PC-3 (cell line): Measurements from ENCODE around the gene TENM4.

Source experiments
- CTCF ChIP-seq: fragments of 300-600 bp; sonication (generic); conservative IDR thresholded peaks from 2 replicates; pipeline ENCODE4 v1.5.1; 2017; ENCODE audit warnings: antibody characterized with exemption, low read depth, mild to moderate bottlenecking, low read length
- EZH2 ChIP-seq: fragments of 300-600 bp; sonication (generic); IDR thresholded peaks from one replicate; pipeline ENCODE4 v1.6.1; 2017; ENCODE audit warnings: antibody characterized with exemption, mild to moderate bottlenecking, low read length; ENCODE audit not compliant: unreplicated experiment
- EZH2phosphoT487 ChIP-seq: fragments of 300-600 bp; sonication (generic); IDR thresholded peaks from 2 replicates; pipeline ENCODE4 v1.6.1; 2018; ENCODE audit warnings: mild to moderate bottlenecking, antibody characterized with exemption, low read length, borderline replicate concordance

GRCh38 chr11:79062814-79063762 is 377.7 kb downstream of the TENM4 start:
- TF ChIP-seq CTCF (peak; percentile 80), EZH2phosphoT487 (no peak), EZH2 (no peak)
